Measurements from ENCODE around the gene ABCC2. TPM values are rescaled to one million over a fixed set of nuclear protein-coding genes. Genes with fewer than 3 reads are reported as not detected.
"Not testable (repeated sequence)": the region's sequence is repeated elsewhere in the genome, so short reads cannot be mapped to it uniquely, and the experiment has no call there.

Gene ABCC2
- total and polyA plus RNA-seq, 2 of the 4 experiments (the other 2 are of a cell fraction): 0.21 to 0.36 TPM

DNA sequence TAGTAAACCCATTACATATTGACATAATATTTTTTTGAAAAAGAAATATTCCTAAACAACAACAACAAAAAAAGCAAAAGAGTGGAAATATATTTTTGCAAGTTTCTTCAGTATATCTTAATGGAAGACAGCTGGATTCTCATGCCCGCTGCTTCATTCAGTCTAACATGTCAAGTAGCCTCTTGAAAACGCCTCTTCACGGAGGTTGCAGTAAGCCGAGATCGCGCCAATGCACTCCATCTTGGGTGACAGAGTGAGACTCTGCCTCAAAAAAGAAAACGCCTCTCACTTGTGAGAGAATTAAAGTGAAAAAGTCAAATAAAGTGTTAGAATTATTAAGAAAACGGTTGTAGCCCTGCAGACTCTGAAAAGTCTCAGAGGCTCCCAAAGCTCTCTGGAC lies 49.1 kb upstream of the ABCC2 start (continued):
- TF ChIP-seq RAD21 (IDR thresholded peaks at IDR 0.05; ENCODE audit: low read length): no peak
- TF ChIP-seq, protein P1, sequence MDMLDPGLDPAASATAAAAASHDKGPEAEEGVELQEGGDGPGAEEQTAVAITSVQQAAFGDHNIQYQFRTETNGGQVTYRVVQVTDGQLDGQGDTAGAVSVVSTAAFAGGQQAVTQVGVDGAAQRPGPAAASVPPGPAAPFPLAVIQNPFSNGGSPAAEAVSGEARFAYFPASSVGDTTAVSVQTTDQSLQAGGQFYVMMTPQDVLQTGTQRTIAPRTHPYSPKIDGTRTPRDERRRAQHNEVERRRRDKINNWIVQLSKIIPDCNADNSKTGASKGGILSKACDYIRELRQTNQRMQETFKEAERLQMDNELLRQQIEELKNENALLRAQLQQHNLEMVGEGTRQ (IDR thresholded peaks at IDR 0.05; ENCODE audit: low read depth, low read length): no peak
- no peak for TF ChIP-seq RCOR1 (IDR thresholded peaks at IDR 0.05; ENCODE audit: insufficient replicate concordance, low read length)
- TF ChIP-seq NFE2L2 (IDR thresholded peaks at IDR 0.05; ENCODE audit: low read depth, low read length): no peak

DNA sequence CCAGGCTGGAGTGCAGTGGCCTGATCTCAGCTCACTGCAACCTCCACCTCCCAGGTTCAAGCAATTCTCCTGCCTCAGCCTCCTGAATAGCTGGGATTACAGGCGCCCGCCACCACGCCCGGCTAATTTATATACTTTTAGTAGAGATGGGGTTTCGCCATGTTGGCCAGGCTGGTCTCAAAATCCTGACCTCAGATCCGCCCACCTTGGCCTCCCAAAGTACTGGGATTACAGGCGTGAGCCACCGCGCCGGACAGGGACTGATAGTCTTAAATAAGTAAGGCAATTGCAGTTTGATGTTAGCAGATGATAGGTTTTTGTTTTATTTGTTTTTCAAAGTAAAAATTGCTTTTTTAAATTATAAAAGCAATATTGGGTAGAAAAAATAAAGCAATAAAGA lies 48.3 kb upstream of the ABCC2 start:
- H2AFZ ChIP-seq (replicated peaks; ENCODE audit: low read length, poor library complexity); H4K5ac ChIP-seq (ENCODE audit: low read depth, low read length); H3K56ac ChIP-seq (ENCODE audit: extremely low read depth, insufficient read depth, low read length); H2BK20ac ChIP-seq (ENCODE audit: low read depth, low read length); H3K9me3 ChIP-seq (ENCODE audit: control insufficient read depth, insufficient read depth, low read length); H2BK15ac ChIP-seq (ENCODE audit: low read depth, low read length); H2BK120ac ChIP-seq (ENCODE audit: low read depth, low read length); H2AK9ac ChIP-seq (replicated peaks; ENCODE audit: low read depth, low read length, poor library complexity); ATAC-seq (ENCODE audit: low read depth); BruUV-seq (replicated peaks); H3K18ac ChIP-seq (ENCODE audit: low read depth, low read length); H3K27ac ChIP-seq (ENCODE audit: insufficient read depth, low read length); H2BK5ac ChIP-seq (ENCODE audit: low read depth, low read length, poor library complexity, severe bottlenecking); H3K4ac ChIP-seq (ENCODE audit: low read depth, low read length); H3K23ac ChIP-seq (ENCODE audit: low read depth, low read length); H3K9ac ChIP-seq (ENCODE audit: low read depth, low read length); H2AK5ac ChIP-seq (ENCODE audit: low read depth, low read length); dilution Hi-C loops (cut with HindIII; ENCODE audit: low sequenced_read_pairs, unreplicated experiment); H3K4me2 ChIP-seq (ENCODE audit: low read depth, low read length); H3K14ac ChIP-seq (replicated peaks; ENCODE audit: low read depth, low read length); H3K9me1 ChIP-seq (ENCODE audit: insufficient read depth, low read length); H3K4me1 ChIP-seq (ENCODE audit: control insufficient read depth, insufficient read depth, low read length); H3K27me3 ChIP-seq (ENCODE audit: control insufficient read depth, insufficient read depth, low read length); H3K4me3 ChIP-seq (ENCODE audit: insufficient read depth, low read depth, low read length); H4K20me1 ChIP-seq (ENCODE audit: insufficient read depth, low read length); in situ Hi-C loops (cut with MboI; ENCODE audit: low sequenced_read_pairs); H4K8ac ChIP-seq (ENCODE audit: low read depth in 2 of 2, low read length in 2 of 2); DNase-seq; H4K91ac ChIP-seq (ENCODE audit: insufficient read depth, low read depth, low read length); POLR2A ChIA-PET (ENCODE audit: unreplicated experiment): not testable (repeated sequence)
- Histone ChIP-seq H3K79me1 (ENCODE audit: low read depth in 1 of 2, low read length in 2 of 2) (peaks cover 23 to 44% of the 10 kb centered on the region in 2 experiments; a peak in 3 of 4 replicates), H3K36me3 (ENCODE audit: control insufficient read depth, insufficient read depth, low read length) (peaks cover 10% of the 10 kb centered on the region)
- WGBS, 2 experiments (ENCODE audit: extremely low coverage in 2 of 2, insufficient read length in 1 of 2): no CpG with 5 or more reads among the region's 10 CpGs
- CTCF ChIA-PET: interaction anchor here (1.6 kb wide), 1 partner anchor 111 kb away, joined by 5 read pairs; no protein-coding TSS in a partner anchor
- intact Hi-C loops (cut with micrococcal nuclease): loop anchor here (5.0 to 10.0 kb wide), 4 partner anchors 48 to 451 kb away; partner anchors contain the start of genes ABCC2 and ERLIN1

All from IMR-90 (cell line).